Measurements from ENCODE around the gene KIAA1671.

DNA sequence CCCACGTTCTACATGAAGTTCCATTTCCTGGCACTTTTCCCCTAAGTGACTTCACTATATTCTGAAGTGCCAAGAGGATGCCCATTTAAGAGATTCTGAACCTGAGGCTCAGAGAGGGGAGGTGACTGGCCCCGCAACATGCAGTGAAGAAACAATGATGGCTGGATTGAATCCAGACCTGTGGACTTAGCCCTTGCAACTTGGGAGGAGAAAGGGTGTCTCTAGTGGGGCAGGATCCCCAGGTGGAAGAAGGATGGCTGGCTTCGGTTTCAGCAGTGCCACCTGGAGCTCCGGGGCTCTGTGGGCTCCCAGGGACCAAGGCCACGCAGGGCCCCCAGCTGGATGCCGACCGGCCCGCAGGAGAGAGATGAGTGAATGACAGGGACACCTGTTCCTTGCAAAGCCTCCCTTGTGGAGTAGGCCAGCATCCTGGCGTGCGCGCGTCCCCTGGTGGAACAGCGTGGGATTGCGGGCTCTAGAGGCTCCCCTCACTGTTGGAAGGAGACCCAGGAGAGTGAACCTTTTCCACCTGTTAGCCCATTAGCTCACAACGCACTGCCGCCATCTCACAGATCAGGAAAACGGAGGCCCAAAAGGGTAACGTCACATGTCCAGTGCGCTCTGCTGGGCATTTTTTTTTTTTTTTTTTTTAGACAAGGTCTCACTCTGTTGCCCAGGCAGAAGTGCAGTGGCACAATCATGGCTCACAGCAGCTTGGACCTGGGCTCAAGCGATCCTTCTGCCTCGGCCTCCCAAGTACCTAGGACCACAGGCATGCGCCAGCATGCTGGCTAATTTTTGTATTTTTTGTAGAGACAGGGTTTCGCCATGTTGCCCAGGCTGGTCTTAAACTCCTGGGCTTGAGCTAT, 104.7 kb downstream of the KIAA1671 start:
- peak; percentile 64 to 83 (median 70) for TF ChIP-seq CTCF (IDR thresholded peaks at IDR 0.05)
- no peak for TF ChIP-seq POLR2A (IDR thresholded peaks at IDR 0.05)
